Ovary (tissue), 9 donors: Measurements from ENCODE around the gene COL25A1. TPM values are rescaled to one million over a fixed set of nuclear protein-coding genes. Genes with fewer than 3 reads are reported as not detected.

Source experiments
- DNase-seq, 5 donors: peaks; one replicate each; pipeline ENCODE4 v3.0.0-alpha.2; 2019 to 2020
- H3K27ac ChIP-seq, 2 donors: fragments of 200-600 bp; one replicate each; pipeline versions ENCODE4 v1.5.1 to v1.8.0; 2019 to 2022
- H3K27me3 ChIP-seq: fragments of 200-600 bp; one replicate; pipeline ENCODE4 v1.8.0; 2022
- H3K36me3 ChIP-seq: fragments of 200-600 bp; sonication (generic); one replicate; pipeline ENCODE4 v1.5.1; 2019
- H3K4me1 ChIP-seq: one replicate; pipeline ENCODE4 v1.8.1; 2013; ENCODE audit warnings: mild to moderate bottlenecking, moderate library complexity; ENCODE audit not compliant: insufficient read depth
- H3K4me3 ChIP-seq: fragments of 200-600 bp; sonication (generic); one replicate; pipeline ENCODE4 v1.5.1; 2017
- H3K9me3 ChIP-seq, 2 donors: fragments of 200-600 bp in 1 of 2; sonication (generic) in 1 of 2; one replicate each; pipeline versions ENCODE4 v1.5.1 to v1.8.1; 2013 to 2019; ENCODE audit warnings: mild to moderate bottlenecking in 1 of 2, moderate library complexity in 1 of 2
- EP300 ChIP-seq: sonication (generic); formaldehyde crosslinking; IDR thresholded peaks from one replicate; pipeline ENCODE4 v1.6.1; 2017; ENCODE audit warnings: antibody characterized with exemption
- POLR2A ChIP-seq: fragments of 450-650 bp; IDR thresholded peaks from one replicate; pipeline ENCODE4 v1.6.1; 2017; ENCODE audit warnings: antibody characterized with exemption, mild to moderate bottlenecking, moderate library complexity
- WGBS, 3 donors: extraction: QIAGEN DNeasy Blood & Tissue Kit in 1 of 3; methylation state at CpG; one replicate each; pipeline versions ENCODE4 v1.1.5 to v1.1.7; 2013 to 2017; 5-methylcytosine and 5-hydroxymethylcytosine counted together
- intact Hi-C, 4 donors: fragments of 100-400 bp; cut with DNase I; formaldehyde crosslinking; loops; one replicate each; pipeline versions ENCODE4 v1.11.0 to v1.15.1; 2022 to 2023
- polyA plus RNA-seq, 2 donors: library from polyadenylated mRNA; stranded (reverse); fragments of 200-250 nt in 1 of 2; fragments of 350-450 nt in 1 of 2; fragmentation: Illumina TruSeq in 1 of 2; extraction: RNeasy Lipid Tissue Mini Kit (QIAGEN cat#74804) in 1 of 2; gene quantifications; one replicate each; pipeline ENCODE4 v1.2.3, GENCODE V29; 2013 to 2014
- total RNA-seq, 7 donors: library from RNA; depleted of rRNA in 2 of 7; stranded (reverse); fragments of >200 nt in 2 of 7; fragmentation: NEBNext Ultra II Directional in 3 of 7; extraction: Animal tissue kit (Norgen Biotek cat#: 25700) in 3 of 7; gene quantifications; one replicate each; pipeline versions ENCODE4 v1.1.0 to v1.2.4, GENCODE V29; 2016 to 2023
- TF ChIP-seq, protein P1 (sequence below), 3 donors: fragments of 450-650 bp in 2 of 3; fragments of 200-600 bp in 1 of 3; IDR thresholded peaks; one replicate each; pipeline versions ENCODE4 v1.5.1 to v1.8.0; 2016 to 2022; ENCODE audit warnings: antibody characterized with exemption in 3 of 3, mild to moderate bottlenecking in 1 of 3
- donor health status: DM: no; HTN: no; CAD: no; lungs with moderate emphysema.
- donor health status: DM: no; HTN: no; CAD: no.
- donor health status: Bipolar disorder and iron deficiency.
- donor health status: DM: yes; HTN: yes; CAD: no.
- donor health status: DM: no; HTN: no; CAD: no.
- donor health status: DM: yes; HTN: yes; CAD: no.

The COL25A1 gene
- total and polyA plus RNA-seq, 9 donors = 0.25 to 3.2 (median 0.77) TPM

DNA sequence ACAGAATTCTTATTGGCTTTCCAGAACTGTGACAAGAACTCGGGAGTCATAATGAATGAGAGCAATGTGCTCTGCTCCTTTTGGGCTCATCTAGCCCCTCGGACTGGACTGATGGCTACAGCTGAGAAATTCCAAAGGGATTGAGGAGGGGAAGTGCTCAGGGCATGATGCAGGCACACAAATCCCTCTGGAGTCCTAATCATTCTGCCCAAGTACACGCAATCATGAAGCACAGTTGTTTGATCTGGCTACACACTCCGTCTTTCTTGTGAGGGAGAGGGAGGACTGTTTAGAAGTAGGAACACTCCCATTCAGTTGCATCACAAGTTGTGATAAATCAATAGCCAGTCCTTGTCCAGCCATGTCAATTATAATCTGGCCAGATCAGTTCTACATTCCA is 237.5 kb downstream of the COL25A1 start:
- H3K9me3 ChIP-seq = no peaks in the 10 kb centered on the region
- WGBS, 3 donors = 75 to 89% (median 88%) methylated on average over 4 of the region's 4 CpGs
- no peak overlapping the region for H3K27ac ChIP-seq
- H3K27me3 ChIP-seq = no peaks in the 10 kb centered on the region
- H3K4me1 ChIP-seq = peaks cover 2% of the 10 kb centered on the region
- intact Hi-C loops = no loop called here
- H3K4me3 ChIP-seq = no peak overlapping the region
- TF ChIP-seq EP300 (no peak), POLR2A (no peak)
- TF ChIP-seq, protein P1, sequence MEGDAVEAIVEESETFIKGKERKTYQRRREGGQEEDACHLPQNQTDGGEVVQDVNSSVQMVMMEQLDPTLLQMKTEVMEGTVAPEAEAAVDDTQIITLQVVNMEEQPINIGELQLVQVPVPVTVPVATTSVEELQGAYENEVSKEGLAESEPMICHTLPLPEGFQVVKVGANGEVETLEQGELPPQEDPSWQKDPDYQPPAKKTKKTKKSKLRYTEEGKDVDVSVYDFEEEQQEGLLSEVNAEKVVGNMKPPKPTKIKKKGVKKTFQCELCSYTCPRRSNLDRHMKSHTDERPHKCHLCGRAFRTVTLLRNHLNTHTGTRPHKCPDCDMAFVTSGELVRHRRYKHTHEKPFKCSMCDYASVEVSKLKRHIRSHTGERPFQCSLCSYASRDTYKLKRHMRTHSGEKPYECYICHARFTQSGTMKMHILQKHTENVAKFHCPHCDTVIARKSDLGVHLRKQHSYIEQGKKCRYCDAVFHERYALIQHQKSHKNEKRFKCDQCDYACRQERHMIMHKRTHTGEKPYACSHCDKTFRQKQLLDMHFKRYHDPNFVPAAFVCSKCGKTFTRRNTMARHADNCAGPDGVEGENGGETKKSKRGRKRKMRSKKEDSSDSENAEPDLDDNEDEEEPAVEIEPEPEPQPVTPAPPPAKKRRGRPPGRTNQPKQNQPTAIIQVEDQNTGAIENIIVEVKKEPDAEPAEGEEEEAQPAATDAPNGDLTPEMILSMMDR (IDR thresholded peaks at IDR 0.05) = no peak
- DNase-seq = no peak
- no peaks in the 10 kb centered on the region for H3K36me3 ChIP-seq

DNA sequence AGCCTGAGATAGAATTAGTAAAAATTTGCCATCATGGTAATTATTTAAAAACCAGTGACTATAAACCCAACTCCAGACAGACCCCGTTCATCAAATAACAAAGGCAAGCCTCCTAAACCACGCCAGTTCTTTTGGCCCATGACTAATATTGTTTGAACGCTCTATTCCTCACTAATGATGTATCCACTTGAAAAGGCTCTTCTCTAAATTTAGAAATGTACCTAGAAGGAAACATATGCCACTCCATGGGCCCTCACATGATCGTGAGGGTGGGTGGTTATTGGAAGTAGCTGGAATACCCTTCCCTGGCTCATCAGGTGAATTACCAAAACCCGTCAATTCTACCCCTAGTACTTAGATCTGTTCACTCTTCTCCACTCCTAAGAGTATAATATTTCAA is 249.2 kb downstream of the COL25A1 start:
- intact Hi-C loops = no loop called here
- H3K4me1 ChIP-seq = no peaks in the 10 kb centered on the region
- WGBS, 3 donors = 93 to 94% (median 93%) methylated on average over 5 of the region's 5 CpGs
- H3K27ac ChIP-seq = no peak overlapping the region
- no peaks in the 10 kb centered on the region for H3K9me3 ChIP-seq
- no peaks in the 10 kb centered on the region for H3K27me3 ChIP-seq
- H3K4me3 ChIP-seq = no peak overlapping the region
- no peak for DNase-seq
- TF ChIP-seq EP300 (no peak), POLR2A (no peak)
- TF ChIP-seq, protein P1 (IDR thresholded peaks at IDR 0.05) = no peak
- no peaks in the 10 kb centered on the region for H3K36me3 ChIP-seq

DNA sequence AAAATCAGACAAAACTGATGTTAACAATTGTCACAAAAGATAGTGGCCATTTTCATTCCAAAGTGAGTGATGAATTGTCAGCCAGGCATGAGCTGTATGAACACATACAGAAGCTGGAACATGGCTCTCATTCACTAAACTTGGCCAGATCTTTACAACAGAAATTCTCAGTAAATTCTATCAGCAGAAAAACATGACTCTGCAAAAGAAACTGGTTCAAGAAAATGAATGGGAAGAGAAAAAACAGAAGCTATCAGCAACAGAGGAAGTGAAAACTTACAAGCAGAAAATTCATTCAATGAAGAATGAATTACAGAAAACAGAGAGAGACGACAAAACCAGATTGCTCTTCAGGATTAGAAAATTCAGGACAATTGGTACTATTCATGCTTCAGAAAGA is 249.6 kb downstream of the COL25A1 start:
- Histone ChIP-seq H3K4me3 (no peak overlapping the region), H3K27ac (no peak overlapping the region), H3K36me3 (no peaks in the 10 kb centered on the region), H3K4me1 (no peaks in the 10 kb centered on the region), H3K9me3 (no peaks in the 10 kb centered on the region), H3K27me3 (no peaks in the 10 kb centered on the region)
- 73 to 83% (median 74%) methylated on average over 1 of the region's 1 CpG for WGBS, 3 donors
- no peak for DNase-seq
- no peak for TF ChIP-seq EP300
- TF ChIP-seq, protein P1 (IDR thresholded peaks at IDR 0.05) = no peak
- no peak for TF ChIP-seq POLR2A
- intact Hi-C loops = no loop called here

- intact Hi-C loops = no loop called here
- no peaks in the 10 kb centered on the region for H3K9me3 ChIP-seq
- H3K27me3 ChIP-seq = no peaks in the 10 kb centered on the region
- no peak overlapping the region for H3K4me3 ChIP-seq
- TF ChIP-seq EP300 (no peak), POLR2A (no peak)
- TF ChIP-seq, protein P1 (IDR thresholded peaks at IDR 0.05) = no peak
- no peak for DNase-seq
- peaks cover 4% of the 10 kb centered on the region for H3K4me1 ChIP-seq
- H3K27ac ChIP-seq = no peak overlapping the region
- H3K36me3 ChIP-seq = no peaks in the 10 kb centered on the region
- 84 to 90% (median 90%) methylated on average over 2 of the region's 2 CpGs for WGBS, 3 donors
Observed at GRCh38 chr4:109051054-109051453, 251.4 kb downstream of the COL25A1 start.

GRCh38 chr4:109049926-109050325 is 252.5 kb downstream of the COL25A1 start:
- DNase-seq = no peak
- TF ChIP-seq, protein P1 (IDR thresholded peaks at IDR 0.05) = no peak
- no peaks in the 10 kb centered on the region for H3K27me3 ChIP-seq
- intact Hi-C loops = no loop called here
- no peaks in the 10 kb centered on the region for H3K9me3 ChIP-seq
- H3K36me3 ChIP-seq = no peaks in the 10 kb centered on the region
- 94 to 95% (median 94%) methylated on average over 3 of the region's 3 CpGs for WGBS, 3 donors
- no peak overlapping the region for H3K4me3 ChIP-seq
- H3K27ac ChIP-seq = no peak overlapping the region
- H3K4me1 ChIP-seq = peaks cover 4% of the 10 kb centered on the region
